NCI-H2081 treated with DMSO at 0.1 percent for 48 hours (cell line): ENCODE results near the gene NBPF1.
"Not testable (repeated sequence)": the region's sequence is repeated elsewhere in the genome, so short reads cannot be mapped to it uniquely, and the experiment has no call there.

Experiments used
- DNase-seq: peaks from one replicate; lab custom pipeline; 2025; lab: John Stamatoyannopoulos, UW

Gene NBPF1

DNA sequence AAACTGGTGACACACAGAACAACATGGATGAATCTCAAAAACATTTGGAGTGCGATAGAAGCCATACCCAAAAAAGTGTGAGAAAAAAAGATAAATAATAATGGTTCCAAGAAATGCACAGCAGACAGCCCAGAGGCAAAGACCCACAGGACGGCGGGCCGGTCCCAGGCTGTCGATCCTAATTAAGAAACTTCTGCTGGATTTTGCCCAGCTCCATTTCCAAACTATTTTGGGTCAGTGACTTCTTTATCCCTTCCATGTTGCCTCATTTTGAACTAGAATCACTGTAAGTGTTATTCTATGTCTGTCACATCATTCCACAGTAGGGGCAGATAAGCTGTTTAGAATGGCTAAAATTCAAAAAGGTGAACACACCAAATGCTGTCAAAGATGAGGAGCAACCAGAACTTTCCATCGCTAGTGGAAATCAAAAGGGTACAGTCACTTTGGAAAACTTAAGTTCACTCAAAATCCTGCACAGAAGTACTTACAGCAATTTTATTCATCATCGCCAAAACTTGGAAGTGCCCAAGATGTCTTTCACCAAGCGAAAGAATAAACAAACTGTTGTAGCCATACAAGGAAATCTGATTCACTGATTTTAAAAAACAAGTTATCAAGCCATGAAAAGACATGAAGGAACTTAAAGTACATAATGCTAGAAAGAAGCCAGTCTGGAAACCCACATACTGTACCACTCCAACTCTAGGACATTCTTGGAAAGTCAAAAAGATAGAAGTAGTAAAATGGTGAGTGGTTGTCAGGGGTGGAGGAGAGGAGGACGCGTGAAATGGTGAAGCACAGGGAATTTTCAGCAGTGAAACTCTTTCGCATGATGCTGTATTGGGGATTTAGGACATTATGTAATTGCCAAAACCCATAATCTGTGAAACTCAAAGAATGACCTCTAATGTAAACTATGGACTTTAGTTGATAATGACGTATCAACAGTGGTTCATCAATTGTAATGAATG, 7.5 kb downstream of the NBPF1 start:
- no peak for DNase-seq

DNA sequence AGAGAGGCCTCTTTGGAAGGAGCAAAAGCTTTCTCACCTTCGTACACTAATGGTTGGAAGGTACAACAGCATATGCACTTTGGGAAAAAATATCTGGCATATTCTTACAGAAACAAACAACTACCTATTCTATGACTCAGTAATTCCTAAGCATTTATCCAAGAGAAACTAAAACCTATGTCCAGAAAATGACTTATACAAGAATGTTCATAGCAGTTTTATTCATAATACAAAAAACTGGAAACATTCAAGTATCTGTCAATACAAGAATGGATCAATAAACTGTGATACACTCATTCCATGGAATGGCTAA, 8.2 kb downstream of the NBPF1 start:
- no peak for DNase-seq

- DNase-seq, result not testable (repeated sequence)
These were observed 8.7 kb downstream of the NBPF1 start for GRCh38 chr1:16604514-16605212.

GRCh38 chr1:16603623-16604022, 9.7 kb downstream of the NBPF1 start:
- DNase-seq, result not testable (repeated sequence)

DNA sequence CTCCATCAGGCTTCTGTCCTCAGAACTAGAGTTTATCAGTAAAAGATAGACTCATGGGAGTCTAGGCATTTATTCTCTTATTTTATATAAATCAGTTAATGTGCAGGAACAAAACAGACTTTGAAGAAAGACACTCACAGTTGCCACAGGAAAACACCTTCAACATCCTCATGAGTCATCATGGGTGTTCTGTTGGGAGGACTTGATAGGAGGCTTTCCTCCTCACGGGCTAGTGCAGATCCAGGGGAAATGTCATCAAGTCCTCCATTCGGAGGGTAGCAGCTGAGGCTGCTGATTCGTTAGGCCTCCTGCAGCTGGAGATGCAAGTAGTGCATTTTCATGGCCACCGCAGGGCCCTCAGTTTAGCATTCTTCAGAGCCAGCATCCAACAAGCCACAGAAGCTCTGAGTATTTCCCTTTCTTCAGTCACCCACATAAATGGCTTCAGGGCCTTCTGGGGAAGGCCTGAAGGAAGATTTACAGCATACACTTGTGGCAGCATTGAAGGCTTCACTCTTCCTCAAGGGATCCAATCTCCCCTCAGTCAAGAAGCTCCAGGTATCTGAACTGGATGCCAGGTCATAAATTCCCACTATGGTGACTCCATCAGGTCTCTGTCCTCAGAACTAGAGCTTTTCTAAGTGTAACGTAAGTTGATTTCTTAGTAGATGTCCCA, 10.9 kb downstream of the NBPF1 start:
- not testable (repeated sequence) for DNase-seq

GRCh38 chr1:16600855-16601786, 12.2 kb downstream of the NBPF1 start:
- DNase-seq, result not testable (repeated sequence)

DNA sequence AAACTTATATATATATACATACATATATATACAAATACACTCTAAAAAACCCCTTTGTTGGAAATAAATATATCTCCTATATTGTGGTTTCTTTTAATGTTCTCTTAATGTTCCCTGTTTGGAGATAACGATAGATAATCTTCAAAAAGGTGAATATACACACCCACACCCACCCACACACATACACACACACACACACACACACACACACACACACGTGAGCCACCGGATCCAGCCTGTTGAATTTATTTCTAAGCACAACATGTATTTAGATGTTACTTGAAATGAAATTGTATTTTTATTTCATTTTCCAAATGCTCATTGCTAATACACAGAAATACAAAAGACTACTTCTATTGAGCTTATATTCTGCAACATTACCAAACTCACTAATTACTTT, 14.0 kb downstream of the NBPF1 start:
- not testable (repeated sequence) for DNase-seq

GRCh38 chr1:16595216-16595615, 18.1 kb downstream of the NBPF1 start:
- not testable (repeated sequence) for DNase-seq

GRCh38 chr1:16591845-16592244, 21.5 kb downstream of the NBPF1 start:
- DNase-seq, result not testable (repeated sequence)

- not testable (repeated sequence) for DNase-seq
These were observed 25.3 kb downstream of the NBPF1 start for GRCh38 chr1:16588081-16588480.

GRCh38 chr1:16587639-16588038, 25.7 kb downstream of the NBPF1 start:
- DNase-seq, result not testable (repeated sequence)

GRCh38 chr1:16565324-16565723, 48.0 kb downstream of the NBPF1 start:
- not testable (repeated sequence) for DNase-seq

GRCh38 chr1:16561035-16561434, 52.3 kb downstream of the NBPF1 start:
- DNase-seq, result not testable (repeated sequence)

DNA sequence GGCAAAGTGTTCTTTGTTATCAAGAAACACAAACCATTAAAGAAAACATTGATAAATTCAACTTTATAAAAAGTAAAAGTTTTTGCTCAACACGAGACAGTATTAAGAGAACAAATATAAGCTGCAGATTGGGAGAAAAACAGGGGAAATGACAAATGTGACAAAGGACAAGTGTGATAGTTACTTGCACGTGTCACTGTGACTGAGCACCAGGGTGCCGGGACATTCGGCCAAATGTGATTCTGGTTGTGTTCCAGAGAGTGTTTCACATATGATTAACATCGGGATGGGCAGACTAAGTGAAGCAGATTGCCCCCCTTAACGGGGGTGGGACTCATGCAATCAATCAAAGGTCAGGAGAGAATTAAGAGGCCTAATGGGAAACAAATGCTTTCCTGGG, 52.9 kb downstream of the NBPF1 start:
- not testable (repeated sequence) for DNase-seq

- not testable (repeated sequence) for DNase-seq
These were observed 53.7 kb downstream of the NBPF1 start for GRCh38 chr1:16559688-16560087.

DNA sequence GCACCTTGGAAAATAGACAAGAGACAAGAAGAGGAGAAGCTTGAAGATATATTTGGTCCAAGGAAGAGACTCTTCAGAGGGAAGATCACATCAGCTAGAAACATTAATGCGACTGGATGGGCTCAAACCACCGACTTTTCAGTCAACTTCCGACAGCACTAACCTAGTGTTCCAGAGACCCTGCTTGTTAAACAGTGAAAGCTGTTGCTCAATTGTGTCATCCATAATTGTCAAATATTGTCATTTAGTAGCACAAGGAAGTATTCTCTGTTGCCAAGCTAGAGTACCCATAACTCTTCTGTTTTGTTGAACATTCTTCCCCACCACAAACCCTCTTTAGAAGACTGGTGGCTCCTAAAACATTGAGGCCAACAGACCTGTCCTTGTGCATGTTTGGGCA, 56.3 kb downstream of the NBPF1 start:
- DNase-seq, result not testable (repeated sequence)

- DNase-seq, result not testable (repeated sequence)
These were observed 60.1 kb downstream of the NBPF1 start for GRCh38 chr1:16553244-16553643.

GRCh38 chr1:16550212-16550918, 63.0 kb downstream of the NBPF1 start:
- DNase-seq, result not testable (repeated sequence)

DNA sequence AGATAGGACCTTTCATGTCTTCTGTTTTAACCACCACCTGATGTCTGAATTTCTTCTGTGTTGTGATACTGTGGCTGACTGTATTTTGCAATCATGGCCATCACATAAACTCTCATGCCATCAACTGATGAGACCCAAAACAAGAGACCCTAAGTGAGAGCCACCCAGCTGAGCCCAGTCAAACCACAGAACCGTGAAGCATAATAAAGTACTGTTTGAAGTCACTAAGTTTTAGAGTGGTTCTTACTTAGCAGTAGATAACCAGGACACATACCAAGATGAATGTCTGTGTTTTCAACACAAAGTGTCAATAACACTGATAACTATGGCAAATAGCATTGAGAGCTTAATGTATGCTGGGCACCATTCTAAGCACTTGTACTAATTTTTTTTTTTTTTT, 63.8 kb downstream of the NBPF1 start:
- DNase-seq, result not testable (repeated sequence)

- not testable (repeated sequence) for DNase-seq
These were observed 65.7 kb downstream of the NBPF1 start for GRCh38 chr1:16547502-16548241.
